Fibroblast of pulmonary artery (primary cell): ENCODE measurements around the gene CD163L1.
"Not testable (repeated sequence)": the region's sequence is repeated elsewhere in the genome, so short reads cannot be mapped to it uniquely, and the experiment has no call there.

Experiments
- DNase-seq: peaks from one replicate; pipeline ENCODE4 v3.0.0-alpha.2; 2010; ENCODE audit warnings: low read depth
- H3K4me3 ChIP-seq: replicated peaks from 2 replicates; pipeline ENCODE4 v1.5.1; 2011; ENCODE audit warnings: low read depth, mild to moderate bottlenecking, control low read depth, low read length, moderate library complexity
- CTCF ChIP-seq: IDR thresholded peaks from 2 replicates; pipeline ENCODE4 v1.5.1; 2011; ENCODE audit warnings: mild to moderate bottlenecking, control low read depth, low read length, inconsistent platforms; ENCODE audit errors: missing control alignments

The CD163L1 gene

GRCh38 chr12:7354529-7354928 lies 89.4 kb downstream of the CD163L1 start:
- TF ChIP-seq CTCF, result no peak
- DNase-seq, result no peak
- H3K4me3 ChIP-seq, result no peak overlapping the region

DNA sequence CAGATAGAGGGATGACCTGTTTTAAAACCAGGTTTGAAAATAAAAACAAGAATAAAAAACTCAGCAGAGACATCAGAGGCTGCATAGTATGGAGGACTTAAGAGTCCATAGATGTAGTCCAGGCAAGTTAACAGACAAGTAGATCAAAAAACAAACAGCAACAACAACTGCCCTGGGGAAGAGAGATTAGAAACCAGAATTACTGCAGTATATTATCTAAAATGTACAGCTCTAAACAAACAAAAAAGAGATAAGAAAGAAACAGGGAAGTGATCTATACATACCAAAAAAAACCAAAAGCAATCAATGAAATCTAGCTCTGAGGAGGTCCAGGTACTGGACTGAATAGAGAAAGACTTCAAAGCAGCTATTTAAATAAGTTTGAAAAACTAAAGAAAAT lies 91.3 kb downstream of the CD163L1 start:
- H3K4me3 ChIP-seq, result no peak overlapping the region
- DNase-seq, result no peak

DNA sequence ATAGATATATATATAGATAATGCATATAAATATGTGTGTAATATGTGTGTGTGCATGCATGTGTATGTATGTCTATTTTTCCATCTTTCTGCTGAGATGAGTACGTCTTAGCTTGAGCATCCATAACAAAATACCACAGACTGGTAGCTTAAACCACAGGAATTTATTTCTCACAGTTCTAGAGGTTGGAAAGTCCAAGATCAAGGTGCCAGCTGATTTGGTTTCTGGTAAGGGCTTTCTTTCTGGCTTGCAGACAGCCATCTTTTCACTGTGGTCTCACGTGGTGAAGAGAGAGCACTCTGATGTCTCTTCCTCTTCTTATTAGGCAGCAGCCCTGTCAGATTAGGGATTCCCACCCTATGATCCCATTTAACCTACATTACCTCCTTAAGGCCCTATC lies 92.8 kb downstream of the CD163L1 start:
- no peak overlapping the region for H3K4me3 ChIP-seq
- no peak for TF ChIP-seq CTCF
- DNase-seq, result no peak

More for the DNA sequence above, 91.3 kb downstream of the CD163L1 start:
- no peak for TF ChIP-seq CTCF

DNA sequence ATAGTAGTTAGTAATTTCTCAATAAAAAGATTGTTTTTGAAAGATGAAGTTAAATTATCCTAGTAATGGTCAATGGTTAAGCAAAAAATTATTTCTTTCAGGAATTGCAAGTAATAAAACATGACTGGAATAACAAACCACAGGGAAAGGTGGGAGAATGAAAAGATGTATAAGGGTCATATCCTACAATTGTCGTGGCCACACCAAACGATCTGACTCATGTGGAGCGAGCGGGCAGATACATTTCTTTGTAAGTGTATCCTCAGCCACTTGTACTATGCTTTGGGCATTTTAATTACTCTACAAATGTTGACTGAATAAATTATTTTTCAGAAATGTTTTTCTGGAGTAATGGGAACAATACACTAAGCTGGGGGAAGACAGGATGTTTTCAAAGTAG lies 94.5 kb downstream of the CD163L1 start:
- no peak for DNase-seq
- H3K4me3 ChIP-seq, result no peak overlapping the region
- TF ChIP-seq CTCF, result no peak

DNA sequence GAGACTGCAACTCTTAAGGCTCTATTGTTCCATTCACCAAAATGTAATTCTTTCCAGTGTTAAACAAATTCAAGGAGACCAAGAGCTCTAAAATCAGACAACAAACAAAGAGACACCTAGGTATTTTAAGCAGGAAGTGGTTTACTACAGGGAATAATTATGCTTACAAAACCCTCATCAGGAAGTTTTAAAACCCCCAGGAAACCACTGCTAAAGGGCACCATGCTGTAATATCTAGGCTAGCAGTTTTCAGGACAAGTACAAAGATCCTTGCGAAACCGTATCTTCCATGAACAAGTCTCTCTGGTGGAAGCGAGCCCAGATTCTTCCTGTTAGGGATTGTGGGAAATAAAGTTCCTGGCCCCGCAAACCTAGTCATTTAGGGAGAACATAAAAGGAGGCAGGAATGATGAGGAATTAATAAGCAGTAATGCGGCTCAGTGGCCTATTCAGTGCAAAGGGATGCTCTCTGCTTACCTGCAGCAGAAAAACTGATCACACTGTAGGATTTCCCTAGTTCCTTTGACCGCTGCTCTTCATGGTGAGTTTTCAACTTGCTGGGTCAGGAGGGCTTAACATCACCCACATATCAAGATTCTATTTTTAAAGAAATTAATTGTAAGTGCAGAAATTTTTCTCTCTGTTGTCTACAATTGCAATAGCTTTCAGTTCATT lies 97.3 kb downstream of the CD163L1 start:
- no peak for DNase-seq
- no peak overlapping the region for H3K4me3 ChIP-seq
- no peak for TF ChIP-seq CTCF

DNA sequence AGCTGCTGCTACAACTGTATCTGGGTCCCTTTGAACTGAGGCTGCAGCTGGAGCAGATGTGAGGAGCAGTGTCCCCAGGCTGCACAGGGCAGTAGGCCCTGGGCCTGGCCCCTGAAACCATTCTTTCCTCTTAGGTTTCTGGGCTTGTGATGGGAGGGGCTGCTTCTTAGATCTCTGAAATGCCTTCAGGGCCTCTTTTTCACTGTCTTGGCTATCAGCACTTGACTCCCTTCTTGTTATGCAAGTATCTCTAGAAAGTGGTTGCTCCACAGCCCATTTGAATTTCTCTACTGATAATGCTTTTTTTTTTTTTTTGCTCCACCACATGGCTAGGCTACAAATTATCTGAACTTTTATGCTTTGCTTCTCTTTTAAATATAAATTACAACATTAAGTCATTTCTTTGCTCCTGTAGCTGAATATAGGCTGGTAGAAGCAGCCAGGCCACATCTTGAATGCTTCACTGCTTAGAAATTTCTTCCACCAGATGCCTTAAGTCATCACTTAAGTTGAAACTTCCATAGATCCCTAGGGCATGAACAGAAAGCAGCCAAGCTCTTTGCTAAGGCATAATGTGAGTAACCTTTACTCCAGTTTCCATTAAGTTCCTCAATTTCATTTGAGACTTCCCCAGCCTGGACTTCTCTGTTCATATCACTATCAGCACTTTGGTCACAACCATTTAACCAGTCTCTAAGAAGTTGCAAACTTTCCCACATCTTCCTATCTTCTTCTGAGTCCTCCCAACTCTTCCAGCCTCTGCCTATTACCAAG lies 98.9 kb downstream of the CD163L1 start:
- DNase-seq, result no peak
- no peak overlapping the region for H3K4me3 ChIP-seq
- TF ChIP-seq CTCF, result no peak

- DNase-seq, result no peak
Measured at GRCh38 chr12:7339675-7340074, 104.3 kb downstream of the CD163L1 start.

DNA sequence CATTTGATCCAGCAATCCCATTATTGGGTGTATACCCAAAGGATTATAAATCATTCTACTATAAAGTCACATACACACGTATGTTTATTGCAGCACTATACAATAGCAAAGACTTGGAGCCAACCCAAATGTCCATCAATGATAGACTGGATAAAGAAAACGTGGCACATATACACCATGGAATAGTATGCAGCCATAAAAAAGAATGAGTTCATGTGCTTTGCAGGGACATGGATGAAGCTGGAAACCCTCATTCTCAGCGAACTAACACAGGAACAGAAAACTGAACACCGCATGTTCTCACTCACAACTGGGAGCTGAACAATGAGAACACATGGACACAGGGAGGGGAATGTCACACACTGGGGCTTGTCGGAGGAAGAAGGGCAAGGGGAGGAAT lies 106.2 kb downstream of the CD163L1 start:
- not testable (repeated sequence) for DNase-seq, H3K4me3 ChIP-seq

More at GRCh38 chr12:7339675-7340074, 104.3 kb downstream of the CD163L1 start:
- H3K4me3 ChIP-seq, result no peak overlapping the region
- TF ChIP-seq CTCF, result no peak
